CD4-positive, alpha-beta T cell treated with Interleukin-4 for 1 hour (primary cell): Measurements from ENCODE around the gene VPS37C.

ENCODE experiments used
- DNase-seq, 2 donors: peaks; one replicate each; pipeline ENCODE4 v3.0.0-alpha.2; 2020 to 2022

The VPS37C gene

GRCh38 chr11:61152816-61153592 is 8.2 kb downstream of the VPS37C start:
- DNase-seq: no peak

- no peak for DNase-seq
These were observed 9.5 kb downstream of the VPS37C start for GRCh38 chr11:61151545-61152252.

DNA sequence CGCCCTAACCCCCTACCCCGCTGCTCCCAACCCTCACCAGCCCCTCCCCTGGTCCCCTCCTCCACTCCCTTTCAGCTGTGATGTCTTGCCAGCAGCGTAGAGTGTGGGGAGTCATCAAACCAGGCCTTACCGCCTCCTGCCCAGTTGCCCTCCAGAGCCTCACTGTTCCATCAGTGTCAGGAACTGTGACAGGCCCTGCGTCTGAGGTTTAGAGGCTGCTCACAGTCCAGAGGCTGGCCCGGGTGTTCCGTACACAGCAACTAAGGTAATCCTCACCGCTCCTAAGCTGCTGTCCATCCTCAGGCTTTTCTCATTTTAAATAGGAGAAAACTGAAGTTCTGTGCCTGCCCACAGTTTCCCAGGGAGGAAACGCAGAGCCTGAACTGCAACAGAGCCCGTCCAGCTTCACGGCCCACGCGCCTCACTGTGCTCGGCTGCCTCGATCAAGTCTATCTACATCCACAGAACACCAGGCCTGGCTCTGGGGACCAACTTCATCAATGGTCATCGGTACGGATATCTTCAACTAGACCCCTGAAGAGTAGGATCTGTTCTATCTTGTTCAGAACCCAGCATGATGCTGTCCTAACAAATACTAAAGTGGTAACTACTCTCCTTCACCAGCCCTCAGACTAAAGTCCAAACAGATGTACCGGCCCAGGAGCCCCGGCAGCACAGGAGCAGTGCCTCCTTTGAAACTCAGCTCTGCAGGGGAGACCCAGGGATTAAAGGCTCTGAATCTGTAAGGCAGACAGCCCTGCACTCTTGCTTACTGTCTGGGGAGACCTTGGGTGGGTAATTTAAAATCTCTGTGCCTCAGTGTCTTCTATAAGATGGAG is 10.3 kb downstream of the VPS37C start:
- no peak for DNase-seq

GRCh38 chr11:61149624-61150615 is 11.3 kb downstream of the VPS37C start:
- no peak for DNase-seq

DNA sequence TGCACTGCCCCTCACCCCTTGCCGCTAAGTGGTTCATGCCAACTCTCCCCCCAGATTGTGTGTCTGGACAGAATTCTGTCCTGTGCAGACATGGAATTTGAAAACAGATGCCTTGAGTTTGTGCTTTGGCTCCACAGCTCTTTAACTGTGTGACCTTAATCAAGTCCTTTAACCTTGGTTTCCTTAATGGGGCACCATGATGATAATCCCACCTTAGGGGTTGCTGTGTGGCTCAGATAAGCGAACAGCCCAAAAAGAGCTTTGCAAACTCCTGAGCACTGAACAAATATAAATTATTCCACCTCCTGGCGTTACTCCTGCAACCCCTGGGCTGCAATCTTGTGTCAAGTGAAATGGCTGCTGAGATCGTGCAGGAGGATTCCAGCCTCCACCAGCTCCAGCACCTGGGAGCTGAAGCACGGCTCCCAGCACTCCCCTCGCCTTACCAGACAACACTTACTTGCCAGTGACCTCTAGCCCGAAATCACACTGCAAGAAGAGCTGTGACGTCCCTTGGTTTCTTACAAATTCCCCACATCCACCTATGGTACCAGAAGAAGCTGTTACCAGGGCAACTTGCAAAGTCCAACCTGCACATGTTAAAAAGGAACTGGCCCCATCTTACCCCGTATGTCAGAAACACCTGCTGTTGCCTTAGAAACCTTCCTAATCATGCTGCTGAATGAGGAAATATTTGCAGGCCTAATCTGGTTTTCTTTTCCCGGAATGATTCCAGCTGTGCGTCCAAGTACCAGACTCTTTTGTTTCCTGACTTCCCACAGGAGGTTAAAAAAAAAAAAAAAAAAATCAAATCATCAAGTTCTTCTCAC is 13.2 kb downstream of the VPS37C start:
- DNase-seq: no peak

DNA sequence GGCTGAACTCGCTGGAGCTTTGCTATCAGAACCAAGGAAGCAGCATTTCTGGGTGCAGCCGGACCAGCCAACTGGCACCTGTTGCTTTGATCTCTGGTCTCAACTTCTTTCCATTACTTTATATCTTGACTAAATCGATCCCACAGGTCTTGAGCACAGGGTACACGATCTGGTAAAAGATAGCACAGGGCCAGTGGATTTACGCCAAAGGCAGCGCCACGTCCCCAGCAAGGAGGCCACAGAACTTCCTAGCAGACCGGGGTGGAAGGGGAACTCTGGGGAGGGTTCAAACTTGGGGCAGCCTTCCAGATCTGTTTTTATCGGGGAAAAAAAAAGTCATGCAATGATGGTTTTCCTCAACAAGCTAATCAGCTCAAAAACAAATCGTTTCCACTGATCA is 14.0 kb downstream of the VPS37C start:
- DNase-seq: no peak

DNA sequence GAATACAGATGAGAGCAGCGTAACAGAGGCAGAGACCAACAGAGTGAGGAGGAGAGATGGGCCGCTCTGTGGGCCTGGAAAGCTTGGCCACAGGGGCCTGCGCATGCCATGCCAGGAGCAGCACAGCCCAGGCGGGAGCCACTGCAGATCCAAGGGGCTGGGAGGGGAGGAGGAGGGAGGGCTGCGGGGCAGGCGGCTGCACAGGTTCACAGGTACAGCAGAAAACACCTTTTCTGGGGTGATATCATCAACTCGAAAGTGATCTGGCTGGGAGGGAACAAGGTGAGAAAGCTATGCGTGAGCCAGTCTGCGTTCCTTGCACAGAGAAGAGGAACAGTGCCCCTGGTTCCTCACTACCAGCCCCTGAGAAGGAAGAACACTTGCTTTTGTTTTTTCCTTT is 14.8 kb downstream of the VPS37C start:
- DNase-seq: no peak

- no peak for DNase-seq
These were observed 15.8 kb downstream of the VPS37C start for GRCh38 chr11:61145228-61146005.

- DNase-seq: no peak
These were observed 16.6 kb downstream of the VPS37C start for GRCh38 chr11:61144511-61145179.

GRCh38 chr11:61142424-61142823 is 18.8 kb downstream of the VPS37C start:
- DNase-seq: no peak

- no peak for DNase-seq
These were observed 19.6 kb downstream of the VPS37C start for GRCh38 chr11:61141601-61142028.

DNA sequence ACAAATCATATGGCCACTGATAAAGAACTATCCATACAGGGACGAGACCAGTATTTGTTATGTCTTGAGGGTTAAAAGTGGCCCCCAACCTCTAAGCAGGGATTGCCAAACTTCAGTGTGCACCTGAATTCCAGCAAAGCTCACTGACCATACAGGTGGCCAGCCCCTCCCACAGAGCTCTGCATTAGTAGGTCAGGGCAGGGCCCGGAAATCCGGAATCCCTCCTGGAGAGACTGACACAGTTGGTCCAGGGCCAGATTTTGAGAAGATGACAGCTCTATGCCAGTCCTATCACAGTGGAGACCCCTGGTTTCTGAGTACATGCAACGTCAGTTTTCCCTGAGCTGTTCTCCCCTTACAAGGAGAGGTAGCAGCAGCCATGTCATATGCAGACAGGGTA is 20.8 kb downstream of the VPS37C start:
- no peak for DNase-seq

GRCh38 chr11:61139387-61139786 is 21.8 kb downstream of the VPS37C start:
- DNase-seq: no peak

- DNase-seq: no peak
These were observed 22.3 kb downstream of the VPS37C start for GRCh38 chr11:61138935-61139334.

DNA sequence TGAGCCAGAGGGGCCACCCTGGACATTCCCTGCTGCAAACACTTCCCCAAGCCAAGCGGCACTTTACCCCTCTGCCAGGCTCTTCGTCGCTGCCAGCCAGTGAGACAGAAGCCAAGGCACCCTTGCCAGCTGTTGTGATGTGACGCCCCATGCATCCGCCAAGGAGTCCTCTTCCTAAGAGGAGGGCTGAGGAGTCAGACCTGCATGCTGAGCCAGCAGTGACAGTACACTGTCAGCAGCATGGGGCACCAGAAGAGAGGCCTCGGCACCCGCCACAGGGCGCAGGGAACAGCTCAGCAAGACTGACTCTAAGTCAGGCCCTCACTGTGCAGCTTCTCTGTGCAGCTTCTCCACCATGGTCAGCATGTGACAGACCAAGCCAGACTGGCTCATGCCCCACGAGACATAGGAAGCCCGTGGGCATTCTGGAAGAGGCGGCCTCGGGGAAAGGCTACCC is 26.4 kb downstream of the VPS37C start:
- no peak for DNase-seq

DNA sequence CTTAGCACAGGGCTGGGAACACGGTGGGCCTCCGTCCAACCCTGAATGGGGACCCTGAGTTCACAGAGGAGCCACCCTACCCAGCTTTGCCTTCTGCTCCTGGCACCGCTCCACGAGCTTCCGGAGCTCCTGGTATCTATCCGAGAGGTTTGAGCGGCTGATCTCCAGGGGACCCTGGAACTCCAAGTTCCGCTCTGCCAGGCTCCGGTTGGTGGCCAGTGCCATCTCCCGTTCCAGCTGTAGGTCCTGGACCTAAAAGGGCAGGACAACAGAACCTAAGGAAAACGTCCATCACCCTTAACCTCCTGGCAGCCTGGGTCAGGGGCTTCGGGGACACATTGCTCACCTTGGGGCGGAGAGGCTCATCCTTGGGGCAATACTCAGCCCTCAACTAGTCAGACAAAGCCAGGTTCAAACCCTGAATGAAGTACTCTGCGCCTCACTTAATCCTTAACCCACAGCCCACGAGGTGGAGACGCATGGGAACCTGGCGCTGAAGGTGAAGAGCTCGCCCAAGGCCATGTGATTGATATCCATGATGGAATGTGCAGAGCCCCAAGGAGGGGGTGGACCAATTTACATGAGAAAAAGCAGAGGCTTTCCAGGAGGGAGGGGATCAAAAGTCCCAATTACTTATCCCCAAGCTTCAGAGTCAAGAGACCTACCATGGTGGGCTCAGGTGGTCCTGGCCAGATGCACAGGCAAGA is 27.1 kb downstream of the VPS37C start:
- DNase-seq: no peak

GRCh38 chr11:61133145-61133544 is 28.1 kb downstream of the VPS37C start:
- no peak for DNase-seq

- no peak for DNase-seq
These were observed 28.6 kb downstream of the VPS37C start for GRCh38 chr11:61132646-61133045.

- no peak for DNase-seq
These were observed 29.1 kb downstream of the VPS37C start for GRCh38 chr11:61131998-61132555.
